ENCODE data around the gene TRAF5.
"Not testable (repeated sequence)": the region's sequence is repeated elsewhere in the genome, so short reads cannot be mapped to it uniquely, and the experiment has no call there.

The TRAF5 gene, protein sequence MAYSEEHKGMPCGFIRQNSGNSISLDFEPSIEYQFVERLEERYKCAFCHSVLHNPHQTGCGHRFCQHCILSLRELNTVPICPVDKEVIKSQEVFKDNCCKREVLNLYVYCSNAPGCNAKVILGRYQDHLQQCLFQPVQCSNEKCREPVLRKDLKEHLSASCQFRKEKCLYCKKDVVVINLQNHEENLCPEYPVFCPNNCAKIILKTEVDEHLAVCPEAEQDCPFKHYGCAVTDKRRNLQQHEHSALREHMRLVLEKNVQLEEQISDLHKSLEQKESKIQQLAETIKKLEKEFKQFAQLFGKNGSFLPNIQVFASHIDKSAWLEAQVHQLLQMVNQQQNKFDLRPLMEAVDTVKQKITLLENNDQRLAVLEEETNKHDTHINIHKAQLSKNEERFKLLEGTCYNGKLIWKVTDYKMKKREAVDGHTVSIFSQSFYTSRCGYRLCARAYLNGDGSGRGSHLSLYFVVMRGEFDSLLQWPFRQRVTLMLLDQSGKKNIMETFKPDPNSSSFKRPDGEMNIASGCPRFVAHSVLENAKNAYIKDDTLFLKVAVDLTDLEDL

DNA sequence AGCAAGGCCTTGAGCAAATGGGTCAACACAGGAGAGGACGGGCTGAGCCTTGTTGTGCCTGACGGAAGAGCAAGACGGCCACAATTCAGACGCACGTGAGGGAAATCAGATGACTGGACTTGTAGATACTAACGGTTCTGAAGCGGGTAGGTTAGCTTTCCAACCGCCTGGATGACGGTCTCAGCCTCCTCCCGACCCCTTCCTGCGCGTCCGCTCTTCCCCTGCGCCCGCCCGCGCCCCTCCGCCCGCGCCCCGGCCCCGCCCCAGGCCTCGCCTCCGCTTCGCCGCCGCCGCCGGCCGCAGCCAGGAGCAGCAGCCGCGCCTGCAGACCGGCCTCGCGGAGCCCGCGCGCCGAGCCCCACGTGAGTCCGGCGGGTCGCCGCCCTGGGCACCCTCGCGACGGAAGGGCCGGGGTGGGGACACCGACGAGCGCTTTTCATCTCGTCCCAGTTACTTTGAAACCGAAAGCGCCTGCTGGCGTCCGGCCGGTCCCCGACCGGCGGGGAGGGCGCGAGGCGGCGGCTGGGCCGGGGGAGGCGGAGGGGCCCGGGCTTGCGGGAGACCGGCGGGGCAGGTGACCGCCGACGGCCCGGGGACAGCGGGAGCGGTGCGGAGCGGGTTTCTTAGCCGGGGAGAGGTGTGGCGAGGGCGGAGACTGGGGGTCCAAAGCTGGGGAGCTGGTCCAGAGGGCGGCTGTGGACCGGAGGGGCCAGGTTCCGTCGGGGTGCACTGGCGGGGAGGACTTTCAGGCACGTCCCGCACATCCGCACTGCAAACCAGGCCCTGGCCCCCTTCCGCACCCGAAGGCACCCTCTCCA, at the start of gene TRAF5:
TRAF5 (plus strand) TSS at position 306 of the 818 bp plus-strand sequence. CDS start 26,407 bp downstream, outside the sequence.
- no peak for DNase-seq

DNA sequence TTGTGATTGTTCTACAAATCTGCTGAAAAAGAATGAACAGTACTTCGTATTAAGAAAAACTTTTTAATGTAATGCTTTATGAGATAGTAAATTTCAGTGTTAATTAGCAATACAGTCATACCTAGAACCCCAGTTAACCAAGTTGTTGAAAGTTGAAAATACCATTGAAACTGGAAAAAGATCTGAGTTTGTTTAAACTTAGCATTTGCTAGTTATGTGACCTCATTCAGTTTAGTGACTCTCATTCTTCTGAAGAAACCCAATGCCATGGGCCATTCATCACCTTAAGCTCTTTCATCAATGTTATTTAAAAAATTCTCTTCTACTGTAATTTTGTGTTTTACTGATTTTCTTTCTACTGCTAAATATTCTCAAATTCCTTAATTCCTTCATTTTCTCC, 47.3 kb upstream of the TRAF5 start:
- no peak for DNase-seq

DNA sequence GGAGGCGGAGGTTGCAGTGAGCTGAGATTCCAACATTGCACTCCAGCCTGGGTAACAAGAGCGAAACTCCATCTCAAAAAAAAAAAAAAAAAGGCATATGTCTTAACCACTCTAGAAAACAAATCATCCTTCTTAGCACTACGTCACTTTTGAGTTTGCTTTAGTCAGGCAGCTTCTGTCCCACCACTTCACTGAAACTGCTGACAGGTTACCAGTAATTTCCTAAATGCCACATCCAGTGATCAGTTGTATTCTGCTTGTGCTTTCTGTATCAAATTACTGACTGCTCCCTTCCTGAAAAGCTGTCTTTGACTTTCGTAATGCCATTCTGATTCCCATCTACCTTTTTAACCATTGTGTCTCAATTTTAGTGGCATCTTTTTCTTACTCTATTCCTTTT, 45.7 kb upstream of the TRAF5 start:
- no peak for DNase-seq

DNA sequence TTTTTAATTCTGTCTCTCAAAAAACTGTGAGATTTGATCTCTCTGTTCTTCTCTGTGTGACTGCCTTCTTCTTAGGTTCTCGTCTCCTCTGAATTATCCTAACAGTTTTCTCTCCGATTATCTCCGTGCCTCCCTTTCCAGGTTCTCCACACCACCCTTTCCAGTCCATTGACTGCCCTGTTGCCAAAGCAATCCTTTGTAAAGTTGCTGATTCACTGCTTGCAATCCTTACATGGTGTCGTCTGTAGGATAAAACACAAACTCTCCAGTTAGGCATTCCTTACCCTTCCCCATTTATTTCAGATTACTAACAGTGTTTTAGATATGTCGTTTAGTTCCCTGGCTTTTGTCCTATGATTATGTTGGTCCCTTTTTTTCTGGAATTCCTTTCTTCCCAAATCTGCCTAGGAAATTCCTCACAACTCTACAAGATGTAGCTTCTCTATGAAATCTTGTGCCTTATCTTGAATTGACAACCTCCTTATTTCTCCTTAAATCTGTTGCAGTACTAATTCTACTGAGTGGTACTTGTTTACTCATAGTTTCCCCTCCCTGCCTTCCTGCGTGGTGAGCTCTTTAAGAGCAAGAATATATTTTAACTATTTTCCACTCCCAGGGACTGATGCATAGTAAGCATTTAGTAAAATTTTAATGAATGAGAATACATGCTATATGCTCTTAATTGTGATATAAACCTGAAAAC, 45.2 kb upstream of the TRAF5 start:
- DNase-seq: no peak

DNA sequence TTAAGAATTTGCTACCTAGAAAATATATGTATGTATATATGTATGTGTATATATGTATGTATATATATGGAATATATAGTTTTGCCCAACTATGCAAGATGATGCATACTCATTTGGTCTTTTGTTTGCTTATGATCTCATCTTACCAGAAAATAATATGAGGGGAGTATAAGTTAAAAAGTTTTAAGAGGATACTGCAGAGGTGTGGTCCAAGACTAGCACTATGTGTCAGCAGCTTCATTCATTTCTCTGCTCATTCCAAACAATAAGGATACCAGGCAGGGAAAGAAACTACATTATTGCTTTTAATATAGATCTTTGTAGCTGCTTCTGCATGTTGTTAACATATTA, 44.6 kb upstream of the TRAF5 start:
- DNase-seq: no peak

DNA sequence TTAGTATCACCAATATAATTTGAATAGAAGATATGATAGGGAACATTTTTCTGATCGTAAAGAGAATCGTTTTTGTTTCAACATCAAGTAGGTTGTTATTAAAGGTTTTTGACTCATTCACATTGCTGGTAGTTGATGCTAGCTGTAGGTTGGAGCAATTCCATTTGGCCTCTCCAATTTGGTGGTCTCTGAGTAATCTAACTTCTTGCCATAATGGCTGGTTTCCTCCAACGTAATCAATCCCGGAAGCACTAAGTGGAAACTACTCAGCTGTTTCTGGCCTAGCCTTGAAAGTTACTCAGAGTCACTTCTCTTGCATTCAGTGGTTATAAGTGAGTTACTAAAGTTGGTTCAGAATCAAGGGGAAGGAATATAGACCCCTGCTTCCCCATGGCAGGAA, 41.4 kb upstream of the TRAF5 start:
- DNase-seq: no peak

DNA sequence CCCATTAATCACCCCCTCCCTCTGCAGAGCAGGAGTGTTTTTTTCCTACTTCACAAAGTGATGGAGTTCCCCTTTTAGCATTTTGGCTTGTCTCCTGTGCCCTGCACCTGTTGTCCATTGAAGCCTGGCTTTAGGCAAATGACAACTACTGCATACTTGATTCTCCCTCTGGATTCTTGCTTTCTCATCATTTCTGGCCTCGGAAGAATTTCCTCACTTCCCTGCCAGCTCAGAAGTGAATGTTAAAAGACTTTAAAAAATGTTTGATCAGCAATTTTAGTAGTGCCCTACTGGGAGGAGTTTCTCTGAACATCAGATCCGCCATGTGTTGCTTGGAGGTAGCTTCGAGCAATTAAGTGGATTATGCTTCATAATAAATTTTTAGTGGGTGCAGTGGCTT, 39.4 kb upstream of the TRAF5 start:
- DNase-seq: no peak

DNA sequence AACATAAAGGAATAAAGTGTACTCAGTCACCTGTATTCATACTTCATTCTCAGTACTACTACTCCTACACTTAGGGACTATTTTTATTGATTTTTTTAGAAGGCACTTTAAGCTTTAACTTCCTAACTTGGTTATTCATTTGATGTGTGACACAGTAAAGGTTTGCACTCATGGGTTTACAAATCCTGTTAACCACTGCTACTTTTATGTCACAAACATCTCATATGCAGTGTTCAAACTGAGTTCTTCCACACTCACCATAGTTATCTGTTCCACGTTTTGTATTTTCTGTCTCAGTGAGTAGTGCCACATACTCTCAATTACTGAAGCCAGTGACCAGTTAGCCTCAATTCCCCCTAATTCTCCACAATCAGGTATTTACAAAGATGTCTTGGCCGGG, 34.2 kb upstream of the TRAF5 start:
- no peak for DNase-seq

DNA sequence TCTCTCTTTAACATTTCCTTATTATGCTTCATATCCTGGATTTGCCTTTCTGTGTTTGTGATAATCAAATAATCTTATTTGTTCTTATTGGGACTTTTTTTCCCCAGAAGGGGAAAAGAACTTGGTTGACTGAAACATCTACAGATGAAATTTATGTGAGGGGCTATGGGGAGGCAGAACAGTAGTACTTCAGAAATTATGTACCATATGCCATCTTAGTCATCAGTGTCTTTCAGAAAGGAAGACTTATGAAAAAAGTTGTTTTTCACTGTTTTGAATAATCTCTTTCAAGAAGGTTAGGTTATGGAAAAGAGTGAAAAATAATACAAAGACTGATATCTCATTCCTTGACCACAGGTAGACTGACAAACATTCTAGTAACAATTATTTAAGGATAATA, 30.2 kb upstream of the TRAF5 start:
- no peak for DNase-seq

DNA sequence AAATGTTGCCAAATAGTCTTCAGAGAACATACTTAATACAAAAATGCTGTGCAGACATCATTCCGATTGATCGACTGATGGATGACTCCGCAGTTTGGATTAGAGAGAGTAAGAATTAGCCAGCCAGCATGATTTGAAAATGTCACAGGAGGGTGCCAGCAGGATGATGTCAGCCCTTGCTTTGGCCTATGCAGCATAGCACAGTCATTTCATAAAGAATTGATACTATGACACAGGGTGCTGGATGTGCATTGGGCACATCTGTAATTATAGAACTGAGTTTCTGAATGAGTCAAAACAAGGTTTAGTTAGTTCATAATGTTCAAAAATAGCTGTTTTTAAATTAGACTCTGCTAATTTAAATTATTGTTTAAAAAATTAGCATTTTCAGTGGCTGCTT, 21.6 kb upstream of the TRAF5 start:
- DNase-seq: no peak

DNA sequence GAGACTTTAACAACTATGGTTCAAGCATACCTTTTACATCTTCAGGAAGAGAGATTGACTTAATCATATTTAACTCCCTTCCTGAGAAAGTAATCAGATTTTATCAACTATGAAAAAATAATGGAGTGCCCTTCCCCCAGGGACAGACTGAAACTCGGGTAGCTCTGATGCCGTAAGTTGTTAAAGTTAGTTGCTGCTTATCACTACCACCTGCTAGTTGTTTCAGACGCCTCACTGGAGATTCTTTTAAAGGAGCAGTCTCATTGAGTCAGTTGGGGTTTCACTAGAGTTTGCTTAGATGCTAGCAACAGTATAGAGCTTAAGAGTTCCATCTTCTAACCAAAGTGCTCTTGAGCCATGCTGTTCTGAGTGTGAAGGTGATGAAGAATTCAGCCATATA, 17.0 kb upstream of the TRAF5 start:
- DNase-seq: no peak

DNA sequence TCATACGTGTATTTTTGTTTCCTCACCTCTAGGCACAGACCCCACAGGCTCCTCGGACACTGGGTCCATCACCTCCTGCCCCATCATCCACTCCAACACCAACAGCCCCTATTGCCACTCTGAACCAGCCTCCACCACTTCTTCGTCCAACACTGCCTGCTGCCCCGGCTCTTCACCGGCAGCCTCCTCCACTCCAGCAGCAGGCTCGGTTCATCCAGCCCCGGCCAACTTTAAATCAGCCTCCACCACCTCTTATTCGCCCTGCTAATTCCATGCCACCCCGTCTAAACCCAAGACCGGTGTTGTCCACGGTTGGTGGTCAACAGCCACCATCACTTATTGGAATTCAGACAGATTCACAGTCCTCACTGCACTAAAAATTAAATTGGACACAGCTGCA, 13.2 kb upstream of the TRAF5 start:
- no peak for DNase-seq

DNA sequence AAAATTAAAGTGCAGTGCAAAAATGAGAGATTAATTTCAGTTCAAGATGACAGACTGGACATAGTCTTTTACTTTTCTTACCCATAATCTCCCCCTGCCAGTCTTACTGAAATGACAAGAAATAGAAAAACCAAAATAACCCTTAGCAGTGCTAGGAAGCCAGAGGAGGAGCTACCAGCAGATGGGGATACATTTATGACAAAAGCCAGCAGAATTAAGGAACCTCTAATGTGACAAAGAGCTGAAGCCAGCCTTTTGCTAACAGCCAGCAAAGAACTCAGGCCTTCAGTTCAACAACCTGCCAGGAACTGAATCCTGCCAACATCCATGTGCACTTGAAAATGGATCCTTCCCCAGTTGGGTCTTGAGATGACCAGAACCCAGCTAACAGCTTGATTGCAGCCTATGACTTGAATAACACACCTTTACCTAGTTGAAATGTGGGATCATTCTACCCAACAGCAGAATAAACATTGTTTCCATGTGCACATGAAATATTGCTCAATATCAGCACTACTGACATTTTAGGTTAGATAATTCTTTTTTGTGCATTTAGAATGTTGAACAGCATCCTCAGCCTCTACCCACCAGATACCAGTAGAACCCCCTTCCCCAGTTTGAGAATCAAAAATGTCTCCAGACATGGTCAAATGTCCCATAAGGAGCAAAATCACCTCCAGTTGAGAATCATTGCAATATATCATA, 7.9 kb upstream of the TRAF5 start:
- no peak for DNase-seq

DNA sequence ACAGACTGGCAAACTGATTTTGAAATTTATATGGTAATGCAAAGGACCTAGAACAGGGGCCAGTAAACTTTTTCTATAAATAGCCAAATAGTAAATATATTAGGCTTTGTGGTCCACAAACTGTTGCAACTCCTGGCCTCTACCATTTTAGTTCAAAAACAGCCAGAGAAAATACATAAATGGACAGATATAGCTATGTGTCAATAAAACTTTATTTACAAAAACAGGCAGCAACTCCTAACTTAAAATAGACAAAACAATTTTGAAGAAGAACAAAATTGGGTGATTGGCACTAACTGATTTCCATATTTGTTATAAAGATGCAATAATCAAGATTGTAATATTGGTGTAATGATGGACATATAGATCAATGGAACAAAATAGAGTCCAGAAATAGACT, 6.7 kb upstream of the TRAF5 start:
- no peak for DNase-seq

DNA sequence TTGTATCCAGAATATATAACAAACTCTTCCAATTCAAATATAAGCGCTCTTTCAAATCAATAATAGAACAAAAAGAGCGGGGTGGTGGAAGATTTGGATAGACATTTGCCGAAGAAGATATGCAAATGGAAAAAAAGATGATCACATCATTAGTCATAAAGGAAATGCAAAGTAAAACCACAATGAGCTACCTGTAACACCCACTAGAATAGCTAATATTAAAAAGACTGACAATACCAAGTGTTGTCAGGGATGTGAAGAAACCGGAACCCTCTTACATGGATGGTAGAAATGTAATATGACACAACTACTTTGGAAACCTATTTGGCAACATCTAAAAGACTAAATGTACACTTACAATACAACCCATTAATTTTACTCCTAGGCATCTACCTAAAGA, 5.7 kb upstream of the TRAF5 start:
- no peak for DNase-seq

DNA sequence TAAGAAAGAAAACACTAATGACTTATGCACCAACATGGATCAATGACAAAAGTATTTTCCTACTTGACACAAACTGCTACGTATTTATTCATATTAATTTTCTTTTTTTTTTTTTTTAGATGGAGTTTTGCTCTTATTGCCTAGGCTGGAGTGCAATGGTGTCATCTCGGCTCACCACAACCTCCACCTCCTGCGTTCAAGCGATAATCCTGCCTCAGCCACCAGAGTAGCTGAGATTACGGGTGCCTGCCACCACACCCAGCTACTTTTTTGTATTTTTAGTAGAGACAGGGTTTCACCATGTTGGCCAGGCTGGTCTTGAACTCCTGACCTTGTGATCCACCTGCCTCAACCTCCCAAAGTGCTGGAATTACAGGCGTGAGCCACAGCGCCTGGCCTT, 5.0 kb upstream of the TRAF5 start:
- not testable (repeated sequence) for DNase-seq

DNA sequence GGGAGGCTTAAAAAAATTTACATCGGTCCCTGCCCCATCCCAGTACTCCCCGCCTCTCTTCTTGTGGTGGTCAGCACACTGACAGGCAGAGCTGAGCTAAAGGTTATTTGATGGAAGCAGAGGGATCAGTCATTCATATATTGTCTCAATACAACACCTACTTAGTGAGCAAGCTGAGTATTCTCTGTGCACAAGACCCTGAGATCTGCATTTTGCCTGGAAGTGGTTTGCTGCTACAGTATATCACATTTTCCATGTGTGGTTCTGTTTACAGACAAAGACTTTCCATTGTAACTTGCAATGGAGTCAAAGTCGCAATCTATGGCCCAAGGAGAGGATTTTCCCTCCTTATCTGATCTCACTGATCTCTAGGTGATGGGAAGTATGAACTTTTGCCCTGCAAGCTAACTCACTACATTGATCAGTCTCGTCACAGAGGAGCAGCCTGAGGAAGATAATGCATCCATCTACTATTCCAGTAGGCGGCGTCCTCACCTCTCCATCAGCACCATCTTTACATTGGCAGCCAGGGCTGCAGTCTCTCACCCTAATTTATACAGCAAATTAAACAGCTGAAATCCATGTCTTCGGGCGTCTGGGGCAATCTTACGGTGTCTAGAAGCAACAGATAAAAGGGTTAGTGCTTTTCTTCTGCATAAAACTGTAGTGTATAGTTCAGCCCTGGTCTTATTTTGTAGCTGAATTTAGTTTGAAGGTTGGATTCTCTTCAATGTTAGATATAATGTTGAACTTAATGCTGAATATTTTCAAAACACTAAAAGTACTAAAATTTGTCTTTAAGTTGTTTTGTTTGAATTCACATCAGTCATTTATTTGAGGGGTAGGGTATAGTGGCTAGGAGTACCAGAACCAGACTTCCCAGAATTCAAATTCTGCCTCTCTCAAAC, 3.2 kb upstream of the TRAF5 start:
- DNase-seq: peak in 1 of 2 experiments; percentile 5

DNA sequence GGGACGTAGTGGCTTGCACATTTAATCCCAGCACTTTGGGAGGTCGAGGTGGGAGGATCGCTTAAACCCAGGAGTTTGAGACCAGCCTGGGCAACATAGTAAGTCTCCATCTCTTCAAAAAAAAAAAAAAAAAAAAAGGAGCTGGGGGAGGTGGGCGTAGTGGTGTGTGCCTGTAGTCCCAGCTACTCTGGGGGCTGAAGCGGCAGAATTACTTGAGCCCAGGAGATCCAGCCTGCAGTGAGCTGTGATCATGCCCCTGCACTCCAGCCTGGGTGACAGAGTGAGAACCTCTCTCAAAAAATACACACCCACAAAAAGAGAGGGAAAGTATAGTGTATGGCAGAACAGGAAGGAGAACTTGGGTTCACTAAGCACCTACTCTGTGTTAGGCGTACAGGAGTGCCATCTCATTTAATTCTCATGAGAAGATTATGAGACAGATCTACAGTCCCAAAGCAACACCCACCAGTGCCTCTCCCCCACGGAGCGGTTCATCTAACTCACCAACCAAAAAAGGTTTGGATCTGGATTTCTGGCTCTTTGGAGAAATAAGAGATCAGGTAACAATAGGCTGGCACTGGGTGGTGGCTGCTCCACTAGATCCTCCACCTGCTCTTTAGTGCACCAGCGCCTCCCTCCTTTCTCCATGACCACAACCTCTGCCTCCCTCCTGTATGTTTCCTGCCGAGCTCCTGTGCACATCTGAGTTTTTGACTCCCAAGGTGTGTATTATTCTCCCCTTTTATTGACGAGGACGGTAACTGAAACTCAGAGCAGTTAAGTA, 1.4 kb upstream of the TRAF5 start:
- no peak for DNase-seq

DNA sequence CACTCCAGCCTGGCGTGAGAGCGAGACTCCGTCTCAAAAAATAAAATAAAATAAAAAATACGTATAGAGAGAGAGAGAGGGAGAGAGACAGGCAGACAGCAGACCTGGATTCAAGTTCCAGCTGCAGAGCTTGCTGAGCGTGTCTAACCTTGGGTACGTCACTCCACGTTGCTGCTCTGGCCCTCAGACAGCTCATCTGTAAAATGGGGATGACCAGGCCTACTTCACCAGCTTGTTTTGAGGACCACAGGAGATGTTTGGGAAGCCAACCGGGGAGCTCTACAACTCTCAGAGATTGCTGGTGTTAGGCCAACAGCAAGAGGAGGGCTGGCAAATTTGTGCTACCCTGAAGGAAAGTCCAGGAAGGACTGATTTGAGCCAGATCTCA, 499 bp upstream of the TRAF5 start:
- DNase-seq: no peak

DNA sequence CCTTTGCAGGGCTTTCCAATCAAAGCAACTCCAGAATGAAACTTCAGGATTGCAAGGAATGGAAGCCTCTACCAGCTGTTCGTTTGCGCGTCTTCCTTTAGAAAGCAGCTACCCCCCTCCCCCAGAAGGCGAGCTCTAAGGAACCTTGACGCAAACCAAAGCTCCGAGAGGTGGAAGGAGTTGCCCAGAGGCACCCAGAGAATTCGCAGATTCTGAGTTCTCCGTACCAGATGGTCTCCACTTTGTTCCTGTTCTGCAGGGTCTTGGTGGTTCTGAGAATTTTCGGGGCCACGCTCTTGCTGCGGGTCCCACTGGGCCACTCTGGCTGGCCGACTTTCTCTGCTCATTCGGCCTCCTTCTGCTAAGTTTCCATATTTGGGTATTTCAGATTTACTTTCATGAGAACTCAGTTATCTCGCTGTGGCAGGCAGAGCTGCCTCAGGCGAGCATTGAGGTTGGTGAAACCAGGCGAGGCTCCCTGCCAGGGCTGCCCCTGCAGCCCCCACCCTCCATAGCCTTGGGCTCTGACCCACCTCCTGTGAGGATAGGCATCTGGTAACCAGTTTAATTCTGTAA, 801 bp downstream of the TRAF5 start:
- DNase-seq: no peak
